ENCODE data around the gene APP.

The APP gene

GRCh38 chr21:25838809-25839208, 331.8 kb downstream of the APP start:
- H3K4me1 ChIP-seq, result no peaks in the 10 kb centered on the region
- H3K4me3 ChIP-seq (ENCODE audit: low read depth, low read length), result no peak overlapping the region
- no peaks in the 10 kb centered on the region for H3K36me3 ChIP-seq
- H3K27me3 ChIP-seq, result no peaks in the 10 kb centered on the region; the same call in 1 of the 2 replicates
- TF ChIP-seq, protein P1, sequence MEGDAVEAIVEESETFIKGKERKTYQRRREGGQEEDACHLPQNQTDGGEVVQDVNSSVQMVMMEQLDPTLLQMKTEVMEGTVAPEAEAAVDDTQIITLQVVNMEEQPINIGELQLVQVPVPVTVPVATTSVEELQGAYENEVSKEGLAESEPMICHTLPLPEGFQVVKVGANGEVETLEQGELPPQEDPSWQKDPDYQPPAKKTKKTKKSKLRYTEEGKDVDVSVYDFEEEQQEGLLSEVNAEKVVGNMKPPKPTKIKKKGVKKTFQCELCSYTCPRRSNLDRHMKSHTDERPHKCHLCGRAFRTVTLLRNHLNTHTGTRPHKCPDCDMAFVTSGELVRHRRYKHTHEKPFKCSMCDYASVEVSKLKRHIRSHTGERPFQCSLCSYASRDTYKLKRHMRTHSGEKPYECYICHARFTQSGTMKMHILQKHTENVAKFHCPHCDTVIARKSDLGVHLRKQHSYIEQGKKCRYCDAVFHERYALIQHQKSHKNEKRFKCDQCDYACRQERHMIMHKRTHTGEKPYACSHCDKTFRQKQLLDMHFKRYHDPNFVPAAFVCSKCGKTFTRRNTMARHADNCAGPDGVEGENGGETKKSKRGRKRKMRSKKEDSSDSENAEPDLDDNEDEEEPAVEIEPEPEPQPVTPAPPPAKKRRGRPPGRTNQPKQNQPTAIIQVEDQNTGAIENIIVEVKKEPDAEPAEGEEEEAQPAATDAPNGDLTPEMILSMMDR (IDR thresholded peaks at IDR 0.05; ENCODE audit: low read depth, low read length), result no peak
- DNase-seq, result no peak
- H3K9me3 ChIP-seq, result no peaks in the 10 kb centered on the region

DNA sequence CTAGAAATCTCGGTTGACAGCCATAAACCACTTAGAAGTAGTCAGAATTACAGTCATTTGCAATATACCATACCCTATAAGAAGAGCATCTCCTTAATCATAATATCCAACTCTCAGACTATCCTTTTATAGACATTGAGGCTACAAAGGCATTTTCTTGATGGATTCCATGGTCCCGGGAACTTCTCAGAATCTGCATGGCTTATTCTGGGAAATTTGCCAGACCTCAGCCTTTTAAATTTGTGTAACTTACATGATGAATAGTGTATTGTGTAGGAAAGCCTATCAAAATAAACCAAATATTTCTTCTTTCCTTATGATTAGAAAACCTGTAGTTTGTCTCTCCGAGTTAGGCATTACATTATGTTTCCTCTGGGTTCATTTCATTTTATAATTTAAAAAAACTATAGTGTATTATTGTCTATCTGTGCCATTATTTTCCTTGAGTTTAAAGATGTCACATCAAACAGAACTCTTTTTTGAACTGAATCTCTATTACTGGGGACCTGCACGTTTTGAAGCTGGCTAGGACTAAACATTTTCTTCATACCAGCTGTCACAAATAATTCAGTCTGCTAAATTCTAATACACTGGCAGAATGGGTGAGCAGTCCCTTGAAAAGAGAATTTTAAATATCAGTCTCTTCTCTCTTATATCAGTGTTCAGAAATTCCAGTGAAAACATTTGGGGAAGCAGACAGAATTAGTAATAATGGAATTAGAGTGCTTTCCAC, 332.9 kb downstream of the APP start:
- TF ChIP-seq, protein P1 (IDR thresholded peaks at IDR 0.05; ENCODE audit: low read depth, low read length), result no peak
- Histone ChIP-seq H3K27me3 (no peaks in the 10 kb centered on the region; the same call in 1 of the 2 replicates), H3K36me3 (no peaks in the 10 kb centered on the region), H3K4me1 (no peaks in the 10 kb centered on the region), H3K9me3 (no peaks in the 10 kb centered on the region), H3K4me3 (ENCODE audit: low read depth, low read length) (no peak overlapping the region)
- DNase-seq, result no peak

GRCh38 chr21:25836396-25836795, 334.2 kb downstream of the APP start:
- DNase-seq, result no peak
- no peaks in the 10 kb centered on the region for H3K27me3 ChIP-seq
- H3K9me3 ChIP-seq, result no peaks in the 10 kb centered on the region
- no peaks in the 10 kb centered on the region for H3K36me3 ChIP-seq
- H3K4me1 ChIP-seq, result no peaks in the 10 kb centered on the region
- TF ChIP-seq, protein P1 (IDR thresholded peaks at IDR 0.05; ENCODE audit: low read depth, low read length), result no peak
- H3K4me3 ChIP-seq (ENCODE audit: low read depth, low read length), result no peak overlapping the region

GRCh38 chr21:25834381-25834780, 336.2 kb downstream of the APP start:
- no peaks in the 10 kb centered on the region for H3K36me3 ChIP-seq
- DNase-seq, result no peak
- H3K4me3 ChIP-seq (ENCODE audit: low read depth, low read length), result no peak overlapping the region
- H3K9me3 ChIP-seq, result no peaks in the 10 kb centered on the region
- no peaks in the 10 kb centered on the region for H3K4me1 ChIP-seq
- TF ChIP-seq, protein P1 (IDR thresholded peaks at IDR 0.05; ENCODE audit: low read depth, low read length), result no peak
- no peaks in the 10 kb centered on the region for H3K27me3 ChIP-seq

DNA sequence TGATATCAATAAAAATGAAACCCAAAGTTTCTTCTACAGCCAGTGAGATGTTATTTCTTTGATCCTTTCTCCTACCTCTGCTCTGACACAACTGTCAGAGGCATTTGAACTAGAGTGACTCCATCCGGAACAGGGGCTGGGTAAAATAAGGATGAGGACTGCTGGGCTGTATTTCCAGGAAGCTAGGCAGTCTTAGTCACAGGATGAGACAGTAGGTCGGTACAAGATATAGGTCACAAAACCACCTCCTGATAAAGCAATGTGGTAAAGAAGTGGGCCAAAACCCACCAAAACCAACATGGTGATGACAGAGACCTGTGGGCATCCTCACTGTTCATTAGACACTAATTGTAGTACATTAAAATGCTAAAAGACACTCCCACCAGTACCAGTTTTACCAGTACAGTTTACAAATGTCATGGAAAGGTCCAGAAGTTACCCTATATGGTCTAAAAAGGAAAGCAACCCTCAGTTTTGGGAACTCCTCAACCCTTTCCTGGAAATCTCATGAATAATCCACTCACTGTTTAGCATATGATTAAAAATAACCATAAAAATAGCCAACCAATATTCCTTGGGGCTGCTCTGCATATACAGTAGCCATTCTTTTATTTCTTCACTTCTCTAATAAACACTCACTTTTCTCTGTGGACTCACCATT, 339.1 kb downstream of the APP start:
- no peak for DNase-seq
- Histone ChIP-seq H3K4me1 (no peaks in the 10 kb centered on the region; the same call in 1 of the 2 replicates), H3K9me3 (no peaks in the 10 kb centered on the region), H3K27me3 (no peaks in the 10 kb centered on the region), H3K4me3 (ENCODE audit: low read depth, low read length) (no peak overlapping the region), H3K36me3 (no peaks in the 10 kb centered on the region)
- TF ChIP-seq, protein P1 (IDR thresholded peaks at IDR 0.05; ENCODE audit: low read depth, low read length), result no peak
